Erythroblast (primary cell): ENCODE results near the gene KIRREL3.

Experiments used
- GATA1 ChIP-seq: IDR thresholded peaks from 2 replicates; pipeline ENCODE4 v1.6.1; 2011; ENCODE audit warnings: low read depth, mild to moderate bottlenecking, control low read depth, low read length, moderate library complexity
- POLR2A ChIP-seq: IDR thresholded peaks from 2 replicates; pipeline ENCODE4 v1.6.1; 2011; ENCODE audit warnings: mild to moderate bottlenecking, low read length

GRCh38 chr11:126862664-126863243, 137.8 kb downstream of the KIRREL3 start:
- no peak for TF ChIP-seq POLR2A
- no peak for TF ChIP-seq GATA1
